Osteoblast (primary cell): ENCODE data around the gene TTC23L. TPM values are rescaled to one million over a fixed set of nuclear protein-coding genes. Genes with fewer than 3 reads are reported as not detected.

ENCODE experiments used
- DNase-seq: peaks from one replicate; pipeline ENCODE4 v3.0.0; 2011; ENCODE audit warnings: low spot score, mixed read lengths; ENCODE audit not compliant: insufficient read length; ENCODE audit errors: missing footprints
- H2AFZ ChIP-seq: 2 replicates; pipeline ENCODE4 v1.6.0; 2011; ENCODE audit warnings: mild to moderate bottlenecking, low read length
- H3K27ac ChIP-seq: 2 replicates; pipeline ENCODE4 v1.5.1; 2011; ENCODE audit warnings: mild to moderate bottlenecking, low read depth, low read length, moderate library complexity
- H3K27me3 ChIP-seq: 2 replicates; pipeline ENCODE4 v1.6.0; 2012; ENCODE audit warnings: mild to moderate bottlenecking, control low read depth, inconsistent platforms, low read length, moderate library complexity; ENCODE audit not compliant: insufficient read depth
- H3K36me3 ChIP-seq: 2 replicates; pipeline ENCODE4 v1.5.1; 2011; ENCODE audit warnings: mild to moderate bottlenecking, low read length, control low read depth, moderate library complexity; ENCODE audit not compliant: insufficient read depth
- H3K4me1 ChIP-seq: 2 replicates; pipeline ENCODE4 v1.5.1; 2011; ENCODE audit warnings: mild to moderate bottlenecking, low read length, control low read depth, moderate library complexity; ENCODE audit not compliant: insufficient read depth
- H3K4me2 ChIP-seq: 2 replicates; pipeline ENCODE4 v1.6.0; 2011; ENCODE audit warnings: mild to moderate bottlenecking, low read length; ENCODE audit not compliant: insufficient read depth
- H3K4me3 ChIP-seq: fragments of 200-600 bp; sonication (generic); 3 replicates; pipeline ENCODE4 v1.5.1; 2012; ENCODE audit warnings: mild to moderate bottlenecking, low read length, inconsistent platforms; ENCODE audit not compliant: insufficient read depth
- H3K79me2 ChIP-seq: 2 replicates; pipeline ENCODE4 v1.6.0; 2012; ENCODE audit warnings: mild to moderate bottlenecking, low read length, control low read depth, inconsistent platforms; ENCODE audit not compliant: insufficient read depth
- H3K9me3 ChIP-seq: 2 replicates; pipeline ENCODE4 v1.5.1; 2011; ENCODE audit warnings: low read depth, low read length, control low read depth
- H4K20me1 ChIP-seq: 2 replicates; pipeline ENCODE4 v1.6.0; 2012; ENCODE audit warnings: mild to moderate bottlenecking, low read length, control low read depth; ENCODE audit not compliant: insufficient read depth
- total RNA-seq: library from RNA; depleted of rRNA; stranded (reverse); fragments of >200 nt; gene quantifications from 2 replicates; pipeline ENCODE4 v1.2.3, GENCODE V29; 2012
- TF ChIP-seq, protein P1 (sequence below): IDR thresholded peaks from 2 replicates; pipeline ENCODE4 v1.5.1; 2011; ENCODE audit warnings: mild to moderate bottlenecking, low read depth, low read length, moderate library complexity; ENCODE audit errors: extremely low read depth

TTC23L gene
- total RNA-seq, 1 donor = not detected

DNA sequence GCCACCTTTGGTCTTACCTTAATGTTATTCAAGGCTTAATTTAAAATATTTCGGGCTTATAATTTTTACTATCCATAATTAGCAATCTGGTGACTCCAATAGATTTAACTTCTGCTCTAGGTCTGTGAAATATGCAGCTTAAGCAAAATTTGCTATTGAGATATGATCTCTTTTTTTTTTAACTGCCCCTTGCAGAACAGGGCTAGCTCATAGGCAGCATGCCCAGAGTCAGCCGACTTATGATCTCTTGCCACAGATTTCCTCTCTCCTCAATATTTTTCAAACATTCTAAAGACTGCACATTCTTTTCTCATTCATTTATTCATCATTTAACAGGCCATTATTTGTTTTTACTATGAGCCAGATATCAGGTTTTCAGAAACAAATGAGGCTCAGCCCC is 4.5 kb downstream of the TTC23L start:
- Histone ChIP-seq H2AFZ (no peak overlapping the region), H3K27ac (no peak overlapping the region), H3K36me3 (no peaks in the 10 kb centered on the region), H3K27me3 (no peaks in the 10 kb centered on the region), H3K4me3 (no peak overlapping the region), H3K4me1 (no peaks in the 10 kb centered on the region), H3K79me2 (no peaks in the 10 kb centered on the region), H3K9me3 (no peaks in the 10 kb centered on the region), H3K4me2 (no peak overlapping the region), H4K20me1 (no peaks in the 10 kb centered on the region)
- TF ChIP-seq, protein P1, sequence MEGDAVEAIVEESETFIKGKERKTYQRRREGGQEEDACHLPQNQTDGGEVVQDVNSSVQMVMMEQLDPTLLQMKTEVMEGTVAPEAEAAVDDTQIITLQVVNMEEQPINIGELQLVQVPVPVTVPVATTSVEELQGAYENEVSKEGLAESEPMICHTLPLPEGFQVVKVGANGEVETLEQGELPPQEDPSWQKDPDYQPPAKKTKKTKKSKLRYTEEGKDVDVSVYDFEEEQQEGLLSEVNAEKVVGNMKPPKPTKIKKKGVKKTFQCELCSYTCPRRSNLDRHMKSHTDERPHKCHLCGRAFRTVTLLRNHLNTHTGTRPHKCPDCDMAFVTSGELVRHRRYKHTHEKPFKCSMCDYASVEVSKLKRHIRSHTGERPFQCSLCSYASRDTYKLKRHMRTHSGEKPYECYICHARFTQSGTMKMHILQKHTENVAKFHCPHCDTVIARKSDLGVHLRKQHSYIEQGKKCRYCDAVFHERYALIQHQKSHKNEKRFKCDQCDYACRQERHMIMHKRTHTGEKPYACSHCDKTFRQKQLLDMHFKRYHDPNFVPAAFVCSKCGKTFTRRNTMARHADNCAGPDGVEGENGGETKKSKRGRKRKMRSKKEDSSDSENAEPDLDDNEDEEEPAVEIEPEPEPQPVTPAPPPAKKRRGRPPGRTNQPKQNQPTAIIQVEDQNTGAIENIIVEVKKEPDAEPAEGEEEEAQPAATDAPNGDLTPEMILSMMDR = no peak
- DNase-seq = no peak

DNA sequence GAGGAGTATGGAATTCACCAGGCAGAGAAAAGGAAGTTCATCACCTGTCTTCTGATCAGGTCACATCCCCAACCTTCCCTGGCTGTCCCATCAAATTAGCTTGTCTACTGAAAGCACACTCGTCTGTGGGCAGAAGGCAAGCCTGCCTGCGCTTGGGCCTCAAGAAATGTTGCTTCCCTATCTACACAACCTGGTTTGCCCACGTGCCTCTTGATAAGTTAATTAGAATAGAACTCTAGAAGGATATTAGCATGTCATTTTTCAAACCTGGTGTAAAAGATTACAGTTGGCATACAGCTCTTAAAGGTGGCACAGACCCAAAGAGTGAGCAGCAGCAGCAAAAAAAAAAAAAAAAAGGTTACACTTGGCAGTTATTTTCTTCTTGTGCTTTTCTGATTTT is 5.1 kb downstream of the TTC23L start:
- no peaks in the 10 kb centered on the region for H3K79me2 ChIP-seq
- H3K4me2 ChIP-seq = no peak overlapping the region
- TF ChIP-seq, protein P1 = no peak
- DNase-seq = no peak
- no peaks in the 10 kb centered on the region for H3K27me3 ChIP-seq
- H3K4me1 ChIP-seq = no peaks in the 10 kb centered on the region
- H4K20me1 ChIP-seq = no peaks in the 10 kb centered on the region
- no peaks in the 10 kb centered on the region for H3K36me3 ChIP-seq
- H3K4me3 ChIP-seq = no peak overlapping the region
- H3K27ac ChIP-seq = no peak overlapping the region
- H2AFZ ChIP-seq = no peak overlapping the region
- H3K9me3 ChIP-seq = no peaks in the 10 kb centered on the region

DNA sequence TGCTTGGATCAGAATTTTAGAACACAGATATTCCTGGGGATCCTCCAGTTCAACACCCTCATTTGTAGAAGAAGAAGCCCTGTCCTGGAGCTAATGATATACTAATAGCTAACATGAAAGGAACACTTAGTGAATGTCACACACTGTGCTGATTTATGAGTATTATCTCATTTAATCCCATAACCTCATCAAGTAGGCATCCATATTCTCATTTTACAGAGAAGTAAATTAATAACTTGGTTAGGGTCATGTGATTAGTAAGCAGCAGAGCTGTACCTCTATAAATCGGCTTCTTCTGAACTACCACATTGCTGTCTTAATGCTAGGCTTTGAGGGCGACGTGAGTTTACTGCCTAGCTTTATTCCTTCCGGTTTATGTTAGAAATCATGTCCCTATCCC is 6.0 kb downstream of the TTC23L start:
- DNase-seq = no peak
- Histone ChIP-seq H4K20me1 (no peaks in the 10 kb centered on the region), H3K4me3 (no peak overlapping the region), H3K4me2 (no peak overlapping the region), H3K9me3 (no peaks in the 10 kb centered on the region), H3K36me3 (no peaks in the 10 kb centered on the region), H3K27me3 (no peaks in the 10 kb centered on the region), H2AFZ (no peak overlapping the region), H3K27ac (no peak overlapping the region), H3K79me2 (no peaks in the 10 kb centered on the region), H3K4me1 (no peaks in the 10 kb centered on the region)
- TF ChIP-seq, protein P1 = no peak

DNA sequence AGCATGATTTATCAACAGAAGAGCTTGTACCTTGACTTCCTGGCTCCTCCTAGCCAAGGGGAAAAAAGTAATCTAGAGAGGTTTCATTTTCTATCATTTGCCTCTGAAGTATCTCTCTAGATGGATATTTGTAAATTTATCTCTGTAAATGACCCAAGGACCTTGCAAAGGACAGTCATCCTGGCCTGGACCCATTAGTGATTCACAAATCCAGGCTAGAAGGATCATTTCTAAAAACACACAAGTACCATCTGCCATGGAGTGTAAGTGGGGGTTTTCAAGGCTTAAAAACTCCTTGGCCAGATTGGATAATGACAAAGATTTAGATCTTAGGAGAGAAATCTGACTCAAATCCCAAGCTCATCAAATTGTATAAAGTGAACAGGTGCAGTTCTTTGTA is 8.1 kb downstream of the TTC23L start:
- Histone ChIP-seq H2AFZ (no peak overlapping the region), H3K27me3 (no peaks in the 10 kb centered on the region), H3K79me2 (no peaks in the 10 kb centered on the region), H3K9me3 (no peaks in the 10 kb centered on the region), H3K36me3 (no peaks in the 10 kb centered on the region), H3K4me3 (no peak overlapping the region), H3K27ac (no peak overlapping the region), H3K4me2 (no peak overlapping the region), H4K20me1 (no peaks in the 10 kb centered on the region), H3K4me1 (no peaks in the 10 kb centered on the region)
- TF ChIP-seq, protein P1 = no peak
- DNase-seq = no peak
